IPS DF 19.7 (cell line): Measurements from ENCODE around the gene ARHGEF28.

Source experiments
- DNase-seq: peaks from one replicate; pipeline ENCODE4 v3.0.0-alpha.2; 2013; ENCODE audit warnings: low read depth, low spot score

Gene ARHGEF28

GRCh38 chr5:73693573-73694061, 67.6 kb downstream of the ARHGEF28 start:
- no peak for DNase-seq

DNA sequence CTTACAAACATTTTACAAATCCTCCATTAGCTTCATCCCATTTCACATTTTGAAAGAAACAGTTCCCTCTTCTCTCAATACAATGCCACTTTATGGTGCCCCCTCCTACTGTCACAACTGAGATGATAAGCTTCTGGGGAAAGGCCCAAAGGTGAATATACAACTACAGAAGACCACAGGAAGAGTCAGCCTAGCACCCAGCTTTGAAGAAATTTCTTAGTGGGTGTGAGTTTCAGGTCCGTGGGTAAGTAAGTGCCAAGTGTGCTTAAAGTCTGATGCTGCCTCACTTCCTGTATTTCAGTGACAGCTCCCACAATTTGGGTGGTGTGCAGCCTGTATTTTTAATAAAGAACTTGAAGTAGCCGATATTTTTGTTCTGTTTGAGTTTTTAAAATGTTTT, 68.1 kb downstream of the ARHGEF28 start:
- no peak for DNase-seq

- no peak for DNase-seq
These were observed 72.0 kb downstream of the ARHGEF28 start for GRCh38 chr5:73698011-73698410.

GRCh38 chr5:73701566-73701965, 75.6 kb downstream of the ARHGEF28 start:
- no peak for DNase-seq

GRCh38 chr5:73702534-73702933, 76.5 kb downstream of the ARHGEF28 start:
- no peak for DNase-seq

DNA sequence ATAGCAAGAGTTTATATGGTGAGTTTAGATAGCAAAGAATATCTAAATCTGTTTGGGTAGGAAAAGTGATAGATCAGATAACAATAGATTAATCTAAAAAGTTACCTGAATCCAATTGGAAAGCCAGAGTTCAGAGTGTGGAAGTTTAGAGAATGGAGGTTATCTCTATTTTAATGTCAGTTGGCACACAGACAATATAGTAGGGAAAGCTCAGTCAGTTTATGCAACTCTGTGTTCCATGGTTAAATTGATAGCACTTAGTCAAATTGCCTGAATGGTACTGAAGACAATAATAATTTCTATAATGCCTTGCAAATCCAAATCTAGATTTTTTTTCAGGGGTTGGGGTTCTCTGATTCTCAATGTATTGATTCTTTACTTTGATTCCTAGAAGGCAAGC, 77.0 kb downstream of the ARHGEF28 start:
- DNase-seq = no peak

DNA sequence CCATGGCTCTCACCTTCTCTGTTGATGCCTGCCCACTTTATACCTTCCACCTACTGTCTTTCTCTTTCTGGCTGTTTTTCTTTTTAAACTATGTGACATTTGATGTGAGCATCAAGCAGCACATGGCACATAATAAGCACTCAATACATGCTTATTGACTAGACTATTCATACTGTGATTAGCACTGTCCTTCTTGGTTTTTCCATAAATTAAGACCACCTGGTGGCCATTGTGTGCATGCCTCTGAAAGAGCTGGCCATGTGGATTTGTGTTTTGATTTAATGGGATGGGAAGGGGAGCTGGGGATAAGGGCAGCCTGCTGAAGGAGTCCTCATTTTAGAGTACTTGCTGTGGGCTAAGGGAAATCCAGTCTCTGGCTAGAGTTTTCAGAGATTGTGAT, 79.4 kb downstream of the ARHGEF28 start:
- no peak for DNase-seq

DNA sequence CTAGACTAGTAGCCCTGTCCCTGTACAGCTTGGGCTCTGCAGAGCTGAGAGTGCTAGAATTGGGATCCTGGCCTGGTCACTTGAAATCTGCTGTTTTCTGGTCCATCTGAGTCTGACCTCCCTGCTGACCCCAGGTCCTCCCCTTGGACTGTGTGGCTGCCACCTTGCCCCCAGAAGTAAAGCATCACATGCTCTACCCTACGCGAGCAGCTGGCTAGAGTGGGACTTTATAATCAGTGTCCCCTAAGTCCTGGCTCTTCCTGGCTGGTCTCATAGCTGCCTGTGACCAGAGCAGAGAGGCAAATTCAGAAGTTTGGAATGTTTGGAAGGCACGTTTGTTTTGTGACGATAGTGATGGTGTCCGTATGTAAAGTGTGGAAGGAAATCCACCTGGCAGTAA, 81.0 kb downstream of the ARHGEF28 start:
- no peak for DNase-seq

DNA sequence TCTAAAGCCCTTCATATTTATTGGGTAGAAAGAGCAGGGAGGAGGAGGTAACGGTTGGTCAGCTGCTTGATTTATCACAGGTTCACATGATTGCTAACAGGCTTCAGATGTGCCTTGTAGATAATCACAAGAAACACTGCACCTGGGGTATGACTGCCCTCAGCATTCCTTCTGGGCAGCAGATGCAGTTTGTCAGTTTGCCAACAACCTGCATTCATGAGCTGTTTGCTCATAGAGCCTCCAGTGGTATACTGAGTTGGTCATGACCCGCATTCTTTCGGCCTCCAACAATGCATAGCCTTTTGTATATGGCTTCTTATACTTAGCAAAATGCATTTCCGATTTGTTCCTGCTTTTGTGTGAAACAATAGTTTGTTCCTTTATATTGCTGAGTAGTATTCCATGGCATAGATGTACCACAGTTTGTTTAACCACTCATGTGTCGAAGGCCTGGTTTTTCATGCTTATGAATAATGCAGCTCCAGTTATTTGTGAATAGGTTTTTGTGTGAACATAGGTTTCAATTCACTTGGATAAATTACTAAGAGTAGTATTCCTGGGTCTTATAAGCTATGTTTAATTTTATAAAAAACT, 83.6 kb downstream of the ARHGEF28 start:
- no peak for DNase-seq

GRCh38 chr5:73716284-73716808, 90.3 kb downstream of the ARHGEF28 start:
- no peak for DNase-seq

- DNase-seq = no peak
These were observed 92.8 kb downstream of the ARHGEF28 start for GRCh38 chr5:73718762-73719161.

GRCh38 chr5:73719632-73720031, 93.6 kb downstream of the ARHGEF28 start:
- DNase-seq = no peak

- no peak for DNase-seq
These were observed 96.2 kb downstream of the ARHGEF28 start for GRCh38 chr5:73722231-73722630.

- DNase-seq = no peak
These were observed 100.1 kb downstream of the ARHGEF28 start for GRCh38 chr5:73726071-73726470.

DNA sequence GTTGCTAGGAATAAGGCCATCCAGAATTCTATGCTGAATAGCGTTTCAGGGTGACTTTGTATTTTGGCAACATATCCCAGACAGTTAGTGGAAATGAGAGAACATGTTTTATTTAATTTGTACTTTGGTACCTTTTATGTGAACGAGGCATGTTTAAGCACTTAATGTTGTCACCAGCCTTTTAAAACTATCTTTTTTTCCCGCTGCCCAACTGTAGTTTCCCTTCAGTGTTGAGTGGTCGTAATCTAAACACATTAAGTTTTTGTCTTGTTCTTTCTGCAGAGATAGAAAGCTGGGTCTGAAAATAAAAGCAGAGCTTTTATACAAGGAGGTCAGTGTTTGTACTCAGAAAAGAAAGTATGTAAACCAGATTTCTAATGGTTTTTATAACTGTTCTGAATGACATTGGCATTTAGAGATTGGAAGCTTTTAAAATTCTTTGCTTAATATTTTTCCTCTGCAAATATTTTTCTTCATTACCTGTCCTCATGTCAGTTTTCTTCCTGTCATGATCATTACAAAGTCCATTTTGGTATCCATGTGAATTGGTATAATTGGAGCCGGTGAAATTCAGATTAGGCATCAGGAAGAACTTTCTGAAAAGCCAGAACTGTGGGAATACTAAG, 100.7 kb downstream of the ARHGEF28 start:
- no peak for DNase-seq

DNA sequence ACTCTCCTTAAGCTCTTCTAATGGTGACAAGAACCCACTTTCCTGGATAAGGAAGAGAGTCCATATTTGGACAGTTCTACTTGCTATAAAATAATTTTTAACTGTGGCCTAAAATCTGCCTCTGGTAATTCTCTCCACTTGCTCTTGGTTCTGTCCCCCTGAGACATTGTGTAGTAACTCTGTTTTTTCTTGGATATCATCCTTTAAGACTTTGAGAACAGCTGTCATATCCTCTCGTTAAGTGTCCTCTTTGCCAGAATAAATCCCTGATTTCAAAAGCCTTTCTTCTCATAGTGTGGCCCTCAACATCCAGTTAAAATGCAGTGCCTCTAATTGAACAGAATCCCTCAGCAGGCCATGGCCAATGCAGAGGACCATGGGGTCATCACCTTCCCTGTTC, 101.5 kb downstream of the ARHGEF28 start:
- no peak for DNase-seq

DNA sequence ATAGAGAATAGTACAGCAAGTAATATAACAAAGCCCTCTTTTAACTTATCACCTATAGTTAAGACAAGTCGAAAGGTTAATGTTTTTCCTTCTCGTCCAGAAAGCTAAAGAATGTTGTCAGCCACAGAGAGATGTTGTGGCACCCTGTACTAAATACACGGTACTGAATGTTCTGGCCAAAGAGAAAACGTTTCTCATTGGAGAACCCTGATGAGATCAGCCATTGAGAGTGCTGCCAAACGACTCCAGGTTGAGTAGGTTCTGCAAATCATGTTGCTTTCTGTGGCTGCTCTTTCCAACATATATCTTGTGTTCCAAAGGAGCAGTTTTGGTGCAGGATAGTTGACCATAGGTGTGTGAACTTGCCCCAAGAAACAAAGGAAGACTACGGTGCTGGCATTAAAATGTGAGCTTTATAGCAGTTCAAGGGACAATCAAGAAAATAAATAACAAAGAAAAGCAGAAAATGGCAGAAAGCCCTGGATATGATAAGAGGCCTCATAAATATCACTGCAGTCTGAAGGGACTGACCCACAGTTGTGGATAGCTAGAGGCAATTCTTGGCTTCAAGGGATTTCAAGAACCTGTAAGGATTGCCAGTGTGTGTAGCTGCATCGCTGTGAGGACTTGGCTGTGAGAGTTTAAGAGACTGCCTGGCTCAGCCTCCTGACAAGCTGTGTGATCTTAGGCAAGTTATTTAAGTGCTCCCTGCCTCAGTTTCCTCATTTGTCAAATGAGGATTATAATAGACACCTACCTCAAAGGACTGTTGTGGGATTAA, 102.7 kb downstream of the ARHGEF28 start:
- no peak for DNase-seq

GRCh38 chr5:73729329-73729728, 103.3 kb downstream of the ARHGEF28 start:
- DNase-seq = no peak

- DNase-seq = no peak
These were observed 106.0 kb downstream of the ARHGEF28 start for GRCh38 chr5:73732045-73732444.

DNA sequence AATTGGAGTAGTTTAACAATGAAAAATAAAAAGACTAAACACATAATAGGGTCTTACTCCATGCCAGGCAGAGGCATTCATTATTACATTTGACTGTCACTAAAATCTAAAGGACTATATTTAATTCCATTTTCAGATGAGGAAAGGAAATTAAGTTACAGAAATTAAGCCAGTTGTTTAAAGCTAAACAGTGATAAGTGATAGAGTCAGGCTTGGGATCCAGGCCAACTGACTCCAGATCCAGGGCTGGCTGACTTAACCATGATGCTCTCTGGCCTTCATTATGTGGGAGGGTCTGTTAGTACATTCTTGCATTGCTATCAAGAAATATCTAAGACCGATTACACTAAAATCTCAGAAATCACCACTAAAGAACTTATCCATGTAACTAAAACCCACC, 107.2 kb downstream of the ARHGEF28 start:
- DNase-seq = no peak

DNA sequence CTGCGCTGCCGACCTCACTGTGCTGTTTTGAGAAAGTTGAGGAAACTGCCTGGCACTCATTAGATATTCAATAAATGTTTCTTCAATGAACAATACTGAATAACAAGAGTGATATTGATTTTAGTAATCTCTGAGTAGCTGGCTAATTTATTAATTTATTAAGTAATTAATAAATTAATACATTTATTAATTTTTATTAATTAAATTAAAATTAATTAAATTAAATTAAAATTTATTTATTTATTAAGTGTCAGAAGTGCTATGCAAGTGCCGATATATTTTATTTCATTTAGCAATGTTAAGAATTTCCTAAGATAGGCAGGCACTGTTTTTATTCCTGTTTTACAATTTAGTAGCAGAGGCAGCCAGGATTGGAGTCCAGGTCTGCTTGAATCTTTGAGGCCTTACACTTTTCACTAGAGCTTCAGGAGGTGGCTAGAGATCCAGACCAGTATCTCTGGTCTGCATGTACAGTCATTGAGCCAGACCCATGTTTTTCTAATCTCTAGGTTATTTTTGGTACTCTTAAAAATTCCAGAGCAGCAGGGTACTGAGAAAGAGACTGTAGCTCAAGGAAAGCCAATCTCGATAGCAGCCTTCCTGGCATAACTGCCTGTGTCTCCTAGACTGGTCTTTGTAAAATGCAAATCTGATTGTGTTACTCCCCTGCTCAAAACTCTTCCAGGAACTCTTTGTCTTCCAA, 109.2 kb downstream of the ARHGEF28 start:
- no peak for DNase-seq

- no peak for DNase-seq
These were observed 113.7 kb downstream of the ARHGEF28 start for GRCh38 chr5:73739650-73740049.
